Breast epithelium (tissue), 4 donors: ENCODE measurements around the gene TMEM63C. TPM values are rescaled to one million over a fixed set of nuclear protein-coding genes. Genes with fewer than 3 reads are reported as not detected.
"Not testable (repeated sequence)": the region's sequence is repeated elsewhere in the genome, so short reads cannot be mapped to it uniquely, and the experiment has no call there.

ENCODE experiments used
- DNase-seq, 2 donors: peaks; one replicate each; pipeline ENCODE4 v3.0.0-alpha.2; 2019; ENCODE audit warnings: low spot score in 2 of 2
- H3K27ac ChIP-seq, 2 donors: fragments of 200-600 bp; sonication (generic) in 1 of 2; one replicate each; pipeline ENCODE4 v1.5.1; 2016 to 2019; ENCODE audit warnings: mild to moderate bottlenecking in 1 of 2
- H3K27me3 ChIP-seq, 2 donors: fragments of 200-600 bp; sonication (generic) in 1 of 2; one replicate each; pipeline versions ENCODE4 v1.5.1 to v1.6.0; 2017 to 2019; ENCODE audit warnings: control low read depth in 1 of 2, mild to moderate bottlenecking in 1 of 2
- H3K36me3 ChIP-seq: fragments of 200-600 bp; one replicate; pipeline ENCODE4 v1.5.1; 2019
- H3K4me1 ChIP-seq, 2 donors: fragments of 200-600 bp; sonication (generic); one replicate each; pipeline ENCODE4 v1.5.1; 2016 to 2019; ENCODE audit warnings: control low read depth in 1 of 2
- H3K4me3 ChIP-seq, 3 donors: fragments of 200-600 bp; sonication (generic); 1 replicate in 2 of 3; 2 replicates in 1 of 3; pipeline ENCODE4 v1.5.1; 2016 to 2019; ENCODE audit warnings: mild to moderate bottlenecking in 3 of 3, moderate library complexity in 2 of 3
- H3K9me3 ChIP-seq, 2 donors: fragments of 200-600 bp; sonication (generic) in 1 of 2; one replicate each; pipeline ENCODE4 v1.5.1; 2016 to 2019; ENCODE audit warnings: control low read depth in 1 of 2
- POLR2A ChIP-seq: fragments of 450-650 bp; IDR thresholded peaks from one replicate; pipeline ENCODE4 v1.6.1; 2016; ENCODE audit warnings: antibody characterized with exemption, mild to moderate bottlenecking, moderate library complexity
- POLR2AphosphoS5 ChIP-seq, 3 donors: sonication (generic); formaldehyde crosslinking; IDR thresholded peaks; one replicate each; pipeline ENCODE4 v1.6.1; 2017; ENCODE audit warnings: antibody characterized with exemption in 3 of 3
- intact Hi-C: fragments of 100-400 bp; cut with DNase I; formaldehyde crosslinking; loops from one replicate; pipeline ENCODE4 v1.15.1; 2023; ENCODE audit warnings: low total_unique reads
- total RNA-seq, 3 donors: library from RNA; depleted of rRNA; stranded (reverse); fragments of >200 nt; gene quantifications; one replicate each; pipeline ENCODE4 v1.1.0, GENCODE V29; 2016
- TF ChIP-seq, protein P1 (sequence below), 3 donors: fragments of 450-650 bp; IDR thresholded peaks; one replicate each; pipeline ENCODE4 v1.5.1; 2016 to 2017; ENCODE audit warnings: antibody characterized with exemption in 3 of 3, mild to moderate bottlenecking in 3 of 3, moderate library complexity in 3 of 3

TMEM63C gene
- total RNA-seq, 3 donors from 2014 or later = 0.16 to 8.0 (median 3.9) TPM

GRCh38 chr14:77276959-77277358 is 95.4 kb downstream of the TMEM63C start:
- TF ChIP-seq POLR2A = no peak
- no peak for TF ChIP-seq POLR2AphosphoS5 (IDR thresholded peaks at IDR 0.05)
- TF ChIP-seq, protein P1, sequence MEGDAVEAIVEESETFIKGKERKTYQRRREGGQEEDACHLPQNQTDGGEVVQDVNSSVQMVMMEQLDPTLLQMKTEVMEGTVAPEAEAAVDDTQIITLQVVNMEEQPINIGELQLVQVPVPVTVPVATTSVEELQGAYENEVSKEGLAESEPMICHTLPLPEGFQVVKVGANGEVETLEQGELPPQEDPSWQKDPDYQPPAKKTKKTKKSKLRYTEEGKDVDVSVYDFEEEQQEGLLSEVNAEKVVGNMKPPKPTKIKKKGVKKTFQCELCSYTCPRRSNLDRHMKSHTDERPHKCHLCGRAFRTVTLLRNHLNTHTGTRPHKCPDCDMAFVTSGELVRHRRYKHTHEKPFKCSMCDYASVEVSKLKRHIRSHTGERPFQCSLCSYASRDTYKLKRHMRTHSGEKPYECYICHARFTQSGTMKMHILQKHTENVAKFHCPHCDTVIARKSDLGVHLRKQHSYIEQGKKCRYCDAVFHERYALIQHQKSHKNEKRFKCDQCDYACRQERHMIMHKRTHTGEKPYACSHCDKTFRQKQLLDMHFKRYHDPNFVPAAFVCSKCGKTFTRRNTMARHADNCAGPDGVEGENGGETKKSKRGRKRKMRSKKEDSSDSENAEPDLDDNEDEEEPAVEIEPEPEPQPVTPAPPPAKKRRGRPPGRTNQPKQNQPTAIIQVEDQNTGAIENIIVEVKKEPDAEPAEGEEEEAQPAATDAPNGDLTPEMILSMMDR (IDR thresholded peaks at IDR 0.05) = no peak
- DNase-seq = no peak

DNA sequence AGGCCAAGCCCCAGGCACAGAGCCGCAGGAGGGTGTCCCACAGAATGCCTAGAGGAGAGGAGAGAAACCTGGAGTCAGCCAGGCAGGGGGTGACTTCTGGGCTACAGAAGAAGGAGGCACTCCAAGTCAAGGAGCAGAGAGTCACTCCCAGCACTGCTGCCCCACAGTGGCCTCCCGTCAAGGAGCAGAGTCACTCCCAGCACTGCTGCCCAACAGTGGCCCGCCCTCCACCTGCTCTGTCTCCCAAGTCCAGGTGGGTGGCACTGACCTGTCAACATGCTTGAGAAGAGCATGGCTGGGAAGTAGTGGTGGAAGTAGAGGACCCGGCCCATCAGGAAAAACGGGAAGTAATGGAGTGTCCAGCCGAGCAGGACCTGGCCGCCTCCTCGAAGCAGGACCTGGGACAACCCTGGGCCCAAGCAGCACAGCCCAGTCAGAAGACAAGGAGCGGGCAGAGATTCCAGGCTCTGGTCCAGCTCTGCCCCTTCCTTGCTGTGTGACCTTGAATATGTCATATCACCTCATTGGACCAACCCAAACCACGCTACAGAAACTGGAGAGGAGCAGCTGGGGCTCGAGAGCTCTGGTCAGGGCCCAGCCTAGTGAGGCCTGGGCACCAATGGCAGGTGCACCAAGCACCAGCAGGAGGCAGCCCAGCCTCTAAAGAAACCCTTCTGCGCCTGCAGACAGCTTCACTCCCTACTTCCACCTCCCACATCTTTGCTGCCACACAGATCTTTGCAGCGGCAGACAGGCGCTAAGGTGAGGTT is 97.0 kb downstream of the TMEM63C start:
- TF ChIP-seq, protein P1 (IDR thresholded peaks at IDR 0.05) = no peak
- TF ChIP-seq POLR2AphosphoS5 (IDR thresholded peaks at IDR 0.05) = no peak
- TF ChIP-seq POLR2A = no peak
- Histone ChIP-seq H3K4me3 (no peak overlapping the region), H3K27me3 (no peaks in the 10 kb centered on the region), H3K36me3 (no peaks in the 10 kb centered on the region), H3K27ac (no peak overlapping the region), H3K4me1 (no peaks in the 10 kb centered on the region), H3K9me3 (peaks cover 0 to 7% of the 10 kb centered on the region in 2 donors)
- intact Hi-C loops = no loop called here
- no peak for DNase-seq

More at GRCh38 chr14:77276959-77277358, 95.4 kb downstream of the TMEM63C start:
- H3K36me3 ChIP-seq = no peaks in the 10 kb centered on the region
- H3K9me3 ChIP-seq = peaks cover 0 to 9% of the 10 kb centered on the region in 2 donors
- H3K4me1 ChIP-seq = no peaks in the 10 kb centered on the region
- no peak overlapping the region for H3K4me3 ChIP-seq
- H3K27me3 ChIP-seq = peaks cover 0 to 8% of the 10 kb centered on the region in 2 donors
- intact Hi-C loops = no loop called here
- no peak overlapping the region for H3K27ac ChIP-seq

- intact Hi-C loops = no loop called here
- DNase-seq = no peak
- Histone ChIP-seq H3K4me3 (no peak overlapping the region), H3K36me3 (no peaks in the 10 kb centered on the region), H3K9me3 (no peaks in the 10 kb centered on the region), H3K27ac (no peak overlapping the region), H3K4me1 (no peaks in the 10 kb centered on the region), H3K27me3 (no peaks in the 10 kb centered on the region)
- TF ChIP-seq POLR2A = no peak
- no peak for TF ChIP-seq POLR2AphosphoS5 (IDR thresholded peaks at IDR 0.05)
- TF ChIP-seq, protein P1 (IDR thresholded peaks at IDR 0.05) = no peak
These were observed 98.1 kb downstream of the TMEM63C start for GRCh38 chr14:77279719-77280118.

DNA sequence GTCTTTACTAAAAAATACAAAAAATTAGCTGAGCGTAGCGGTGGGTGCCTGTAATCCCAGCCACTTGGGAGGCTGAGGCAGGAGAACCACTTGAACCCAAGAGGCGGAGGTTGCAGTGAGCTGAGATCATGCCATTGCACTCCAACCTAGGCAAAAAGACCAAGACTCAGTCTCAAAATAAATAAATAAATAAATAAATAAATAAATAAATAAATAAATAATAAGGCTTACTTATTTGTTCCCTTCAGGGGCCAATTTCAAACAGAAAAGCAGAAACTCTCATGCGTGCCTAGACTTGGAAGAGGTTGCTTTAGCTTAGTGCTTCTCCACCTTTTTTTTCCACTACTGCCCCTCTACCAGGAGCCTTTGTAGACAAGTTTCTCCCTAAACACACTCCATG is 99.3 kb downstream of the TMEM63C start:
- H3K4me1 ChIP-seq, H3K36me3 ChIP-seq, H3K4me3 ChIP-seq, DNase-seq, intact Hi-C loops, H3K27me3 ChIP-seq, H3K9me3 ChIP-seq, H3K27ac ChIP-seq: not testable (repeated sequence)

- Histone ChIP-seq H3K27ac (no peak overlapping the region), H3K4me3 (no peak overlapping the region), H3K36me3 (peaks cover 4% of the 10 kb centered on the region), H3K9me3 (no peaks in the 10 kb centered on the region), H3K27me3 (no peaks in the 10 kb centered on the region), H3K4me1 (no peaks in the 10 kb centered on the region)
- intact Hi-C loops = no loop called here
- no peak for DNase-seq
- no peak for TF ChIP-seq POLR2A
- TF ChIP-seq, protein P1 (IDR thresholded peaks at IDR 0.05) = no peak
- TF ChIP-seq POLR2AphosphoS5 (IDR thresholded peaks at IDR 0.05) = no peak
These were observed 100.3 kb downstream of the TMEM63C start for GRCh38 chr14:77281852-77282410.
